ENCODE results near the gene SLX9.

The SLX9 gene

DNA sequence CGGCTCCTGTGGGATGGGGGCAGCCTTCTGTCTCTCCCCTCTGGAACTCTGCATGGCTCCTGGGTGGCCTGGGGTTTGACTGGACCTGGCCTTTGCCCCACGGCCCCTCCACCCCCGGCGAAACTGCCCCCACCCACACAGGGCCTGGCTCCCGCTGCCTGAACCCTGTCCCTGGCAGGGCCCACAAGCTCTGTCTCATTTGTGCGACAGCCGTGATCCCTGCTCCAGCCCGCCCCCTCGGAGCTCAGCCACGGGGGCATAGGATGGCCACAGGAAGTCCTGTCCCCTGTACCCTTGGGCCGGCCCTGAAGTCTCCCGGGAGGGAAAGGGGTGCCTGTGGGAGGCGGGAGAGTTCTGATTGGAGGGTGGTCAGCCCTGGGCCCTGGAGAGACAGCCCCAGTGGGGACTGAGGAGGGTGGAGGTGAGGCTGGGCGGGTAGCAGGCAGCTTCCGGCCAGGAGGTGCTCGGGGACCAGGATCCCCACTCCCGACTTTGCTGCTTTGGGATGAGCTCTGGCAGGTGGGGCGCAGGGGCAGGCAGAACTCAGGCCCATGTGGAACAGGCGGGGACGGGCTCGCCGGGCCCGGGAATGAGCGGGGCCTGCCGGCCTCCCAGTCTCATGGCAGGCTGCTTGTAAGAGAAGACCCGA is 45.1 kb downstream of the SLX9 start:
- no peak overlapping the region for H3K4me3 ChIP-seq (ENCODE audit: low read depth, low read length)
- TF ChIP-seq, protein P1, sequence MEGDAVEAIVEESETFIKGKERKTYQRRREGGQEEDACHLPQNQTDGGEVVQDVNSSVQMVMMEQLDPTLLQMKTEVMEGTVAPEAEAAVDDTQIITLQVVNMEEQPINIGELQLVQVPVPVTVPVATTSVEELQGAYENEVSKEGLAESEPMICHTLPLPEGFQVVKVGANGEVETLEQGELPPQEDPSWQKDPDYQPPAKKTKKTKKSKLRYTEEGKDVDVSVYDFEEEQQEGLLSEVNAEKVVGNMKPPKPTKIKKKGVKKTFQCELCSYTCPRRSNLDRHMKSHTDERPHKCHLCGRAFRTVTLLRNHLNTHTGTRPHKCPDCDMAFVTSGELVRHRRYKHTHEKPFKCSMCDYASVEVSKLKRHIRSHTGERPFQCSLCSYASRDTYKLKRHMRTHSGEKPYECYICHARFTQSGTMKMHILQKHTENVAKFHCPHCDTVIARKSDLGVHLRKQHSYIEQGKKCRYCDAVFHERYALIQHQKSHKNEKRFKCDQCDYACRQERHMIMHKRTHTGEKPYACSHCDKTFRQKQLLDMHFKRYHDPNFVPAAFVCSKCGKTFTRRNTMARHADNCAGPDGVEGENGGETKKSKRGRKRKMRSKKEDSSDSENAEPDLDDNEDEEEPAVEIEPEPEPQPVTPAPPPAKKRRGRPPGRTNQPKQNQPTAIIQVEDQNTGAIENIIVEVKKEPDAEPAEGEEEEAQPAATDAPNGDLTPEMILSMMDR (IDR thresholded peaks at IDR 0.05; ENCODE audit: low read depth, low read length): no peak
- peaks cover 65% of the 10 kb centered on the region for H3K4me1 ChIP-seq
- DNase-seq: peak; percentile 40
- no peaks in the 10 kb centered on the region for H3K27me3 ChIP-seq
- H3K36me3 ChIP-seq: no peaks in the 10 kb centered on the region; the same call in none of the 2 replicates
- no peaks in the 10 kb centered on the region for H3K9me3 ChIP-seq

DNA sequence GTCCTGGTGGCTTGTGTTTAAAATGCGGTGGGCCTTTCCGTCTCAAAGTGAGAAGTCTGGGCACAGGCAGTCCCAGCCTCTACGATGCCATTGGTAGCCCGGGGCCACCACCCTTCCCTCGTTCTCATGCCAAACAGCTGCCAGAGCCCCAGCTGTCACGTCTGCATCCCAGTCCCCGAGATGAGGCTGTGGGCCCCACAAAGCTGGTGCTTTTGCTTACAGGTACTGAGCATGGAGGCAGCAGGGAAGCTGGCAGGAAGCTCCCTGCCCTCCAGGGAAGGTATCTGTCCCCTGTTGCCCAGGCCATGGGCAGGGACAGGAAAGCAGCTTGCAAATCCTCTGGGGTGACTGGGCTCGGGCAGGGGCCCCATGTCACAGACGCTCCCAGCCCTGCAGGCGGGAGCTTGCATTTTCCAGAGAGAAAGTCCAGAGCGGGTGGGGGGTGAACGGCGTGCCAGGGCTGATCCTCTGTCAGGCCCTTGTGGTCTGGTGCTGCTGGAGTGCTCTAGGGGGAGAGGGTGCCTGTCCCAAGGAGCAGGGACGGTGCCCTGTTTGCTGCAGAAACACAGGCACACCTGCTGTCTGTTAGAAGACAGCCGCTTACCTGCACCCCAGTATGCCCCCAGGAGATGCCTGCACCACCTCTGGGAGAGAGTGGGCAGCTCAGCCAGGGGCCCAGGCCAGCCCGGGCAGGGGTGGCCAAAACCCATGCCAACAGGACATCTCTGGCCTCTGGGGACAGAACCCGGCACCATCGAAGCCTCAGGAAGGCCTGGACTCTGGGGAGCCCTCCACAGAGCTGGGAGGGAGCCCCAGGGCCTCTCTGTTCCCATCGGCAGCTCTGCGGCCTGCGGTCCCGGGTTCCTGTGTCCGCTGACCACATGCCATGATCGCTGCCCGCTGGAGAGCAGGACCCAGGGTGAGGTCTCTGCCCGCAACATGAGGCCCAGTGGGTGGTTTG is 45.9 kb downstream of the SLX9 start:
- H3K4me3 ChIP-seq (ENCODE audit: low read depth, low read length): no peak overlapping the region
- no peaks in the 10 kb centered on the region for H3K36me3 ChIP-seq
- peak; percentile 56 for DNase-seq
- TF ChIP-seq, protein P1 (IDR thresholded peaks at IDR 0.05; ENCODE audit: low read depth, low read length): no peak
- no peaks in the 10 kb centered on the region for H3K27me3 ChIP-seq
- peaks cover 62% of the 10 kb centered on the region for H3K4me1 ChIP-seq
- H3K9me3 ChIP-seq: no peaks in the 10 kb centered on the region

DNA sequence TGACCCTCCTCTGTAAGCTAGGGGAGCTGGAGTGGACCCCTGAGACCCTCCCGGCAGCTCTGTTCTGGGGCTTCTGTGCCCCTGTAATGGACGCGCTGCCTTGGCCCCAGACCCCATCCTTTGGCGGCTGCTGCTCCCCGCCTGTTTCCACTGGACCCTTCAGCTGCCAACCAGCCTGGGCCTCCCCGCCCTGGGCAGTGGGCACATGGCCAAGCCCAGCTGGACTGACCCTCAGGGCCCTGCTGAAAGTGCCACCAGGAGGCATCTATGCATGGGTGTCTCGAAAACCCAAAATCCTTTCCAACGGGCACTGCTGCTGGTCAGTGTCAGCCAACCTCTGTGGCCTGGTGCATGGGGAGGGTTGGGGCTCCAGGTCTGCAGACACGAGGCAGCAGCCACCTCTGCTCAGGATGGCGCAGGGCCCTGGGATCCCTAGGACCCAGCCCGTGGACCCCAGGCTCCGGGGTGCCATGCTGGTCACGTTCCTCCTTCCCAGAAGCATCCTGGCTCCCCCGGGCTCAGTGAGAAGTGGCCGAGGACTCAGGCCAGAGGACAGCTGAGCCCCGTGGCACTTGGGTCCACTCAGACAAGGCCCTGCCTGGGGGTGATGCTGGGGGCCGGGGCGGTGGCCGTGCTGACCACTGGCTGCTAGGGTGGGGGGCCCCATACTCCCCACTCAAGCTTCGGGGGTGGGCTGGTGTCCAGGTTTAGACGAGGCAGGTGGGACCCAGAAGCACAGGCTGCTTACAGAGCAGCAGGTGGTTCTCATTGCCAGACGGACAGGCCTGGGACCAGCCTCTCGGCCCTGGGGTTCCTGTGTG is 46.9 kb downstream of the SLX9 start:
- no peak overlapping the region for H3K4me3 ChIP-seq (ENCODE audit: low read depth, low read length)
- peak; percentile 22 for DNase-seq
- no peaks in the 10 kb centered on the region for H3K27me3 ChIP-seq
- H3K4me1 ChIP-seq: peaks cover 57% of the 10 kb centered on the region
- no peaks in the 10 kb centered on the region for H3K9me3 ChIP-seq
- TF ChIP-seq, protein P1 (IDR thresholded peaks at IDR 0.05; ENCODE audit: low read depth, low read length): no peak
- H3K36me3 ChIP-seq: no peaks in the 10 kb centered on the region

DNA sequence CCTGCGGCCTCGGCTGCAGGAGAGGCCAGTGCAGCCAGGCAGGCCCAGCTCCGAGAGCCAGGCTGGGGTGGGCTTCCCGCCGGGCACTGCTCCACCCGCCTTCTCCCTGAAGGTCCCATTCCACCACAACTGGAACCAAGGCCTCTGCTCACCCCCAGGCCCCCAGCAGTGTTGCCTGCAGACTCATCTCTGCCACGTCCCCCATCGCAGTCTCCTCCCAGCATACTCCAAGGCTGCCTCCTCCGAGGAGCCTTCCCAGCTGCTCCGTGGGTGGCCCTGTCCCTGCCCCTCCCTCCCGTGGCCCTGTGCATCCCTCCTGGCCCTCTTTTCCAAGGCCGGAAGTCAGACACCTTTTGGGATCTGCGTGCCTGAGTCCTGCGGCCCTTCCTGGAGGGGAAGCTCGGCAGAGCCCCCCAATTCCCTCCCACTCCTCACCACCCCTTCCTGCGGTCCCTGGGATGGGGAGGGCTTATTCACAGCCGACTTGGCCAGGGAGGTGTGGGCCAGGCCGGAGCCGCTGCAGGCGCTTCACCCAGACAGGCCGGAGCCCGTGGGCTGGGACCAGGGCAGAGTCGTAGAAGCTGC is 47.6 kb downstream of the SLX9 start:
- Histone ChIP-seq H3K36me3 (no peaks in the 10 kb centered on the region), H3K9me3 (no peaks in the 10 kb centered on the region), H3K4me1 (peaks cover 56% of the 10 kb centered on the region), H3K27me3 (no peaks in the 10 kb centered on the region), H3K4me3 (ENCODE audit: low read depth, low read length) (no peak overlapping the region)
- DNase-seq: peak; percentile 46
- TF ChIP-seq, protein P1 (IDR thresholded peaks at IDR 0.05; ENCODE audit: low read depth, low read length): no peak

DNA sequence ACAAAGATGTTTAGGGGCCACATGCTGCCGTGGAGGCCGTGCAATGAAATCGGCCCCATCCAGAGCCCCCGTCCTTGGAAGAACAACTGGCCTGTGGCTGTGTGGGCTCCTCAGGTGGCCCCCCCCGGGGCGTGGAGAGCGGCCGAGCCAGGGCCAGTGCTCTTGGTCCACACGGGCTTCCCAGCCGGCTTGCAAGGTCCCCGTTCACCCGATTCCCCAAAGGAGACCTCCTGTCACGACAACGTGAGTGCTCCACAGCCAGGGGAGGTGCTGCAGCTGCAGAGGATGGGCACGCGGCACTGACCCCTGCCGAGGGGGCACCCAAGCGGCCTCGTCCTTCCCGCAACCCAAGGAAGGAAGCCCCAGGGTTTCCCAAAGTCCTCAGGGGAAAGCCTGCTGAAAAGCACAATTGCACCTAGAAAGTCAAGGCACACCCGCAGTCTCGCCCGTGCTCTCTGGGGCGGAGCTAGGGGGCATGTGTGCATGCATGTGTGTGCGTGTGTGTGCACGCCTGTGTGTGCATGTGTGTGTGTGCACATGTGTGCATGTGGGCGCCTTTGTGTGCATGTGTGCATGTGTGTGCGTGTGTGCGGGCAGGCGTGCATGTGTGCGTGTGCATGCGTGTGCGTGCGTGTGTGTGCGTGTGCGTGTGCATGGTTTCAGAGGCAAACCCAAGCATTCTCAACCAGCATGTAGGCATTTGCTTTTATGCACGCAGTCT is 48.2 kb downstream of the SLX9 start:
- TF ChIP-seq, protein P1 (IDR thresholded peaks at IDR 0.05; ENCODE audit: low read depth, low read length): no peak
- H3K36me3 ChIP-seq: no peaks in the 10 kb centered on the region
- peaks cover 50% of the 10 kb centered on the region for H3K4me1 ChIP-seq
- no peaks in the 10 kb centered on the region for H3K9me3 ChIP-seq
- H3K4me3 ChIP-seq (ENCODE audit: low read depth, low read length): no peak overlapping the region
- DNase-seq: peak; percentile 12
- H3K27me3 ChIP-seq: no peaks in the 10 kb centered on the region
